HK-2 (cell line): Measurements from ENCODE around the gene PMM2.
"Not testable (repeated sequence)": the region's sequence is repeated elsewhere in the genome, so short reads cannot be mapped to it uniquely, and the experiment has no call there.

Experiments used
- DNase-seq: peaks from one replicate; pipeline ENCODE4 v3.0.0-alpha.2; 2018; ENCODE audit not compliant: unreplicated experiment

PMM2 gene

GRCh38 chr16:8797364-8798173 is at the start of gene PMM2, which contains the start of gene TMEM186:
Gene PMM2, plus strand, starts transcription at chr16:8797839. Its CDS starts 44 bp downstream, at chr16:8797883.
Gene TMEM186, minus strand, starts transcription at chr16:8797639. Its CDS starts 25 bp downstream, at chr16:8797614.
- peak; percentile 89 for DNase-seq

- not testable (repeated sequence) for DNase-seq
Measured at GRCh38 chr16:8748944-8749343, 48.7 kb upstream of the PMM2 start.

DNA sequence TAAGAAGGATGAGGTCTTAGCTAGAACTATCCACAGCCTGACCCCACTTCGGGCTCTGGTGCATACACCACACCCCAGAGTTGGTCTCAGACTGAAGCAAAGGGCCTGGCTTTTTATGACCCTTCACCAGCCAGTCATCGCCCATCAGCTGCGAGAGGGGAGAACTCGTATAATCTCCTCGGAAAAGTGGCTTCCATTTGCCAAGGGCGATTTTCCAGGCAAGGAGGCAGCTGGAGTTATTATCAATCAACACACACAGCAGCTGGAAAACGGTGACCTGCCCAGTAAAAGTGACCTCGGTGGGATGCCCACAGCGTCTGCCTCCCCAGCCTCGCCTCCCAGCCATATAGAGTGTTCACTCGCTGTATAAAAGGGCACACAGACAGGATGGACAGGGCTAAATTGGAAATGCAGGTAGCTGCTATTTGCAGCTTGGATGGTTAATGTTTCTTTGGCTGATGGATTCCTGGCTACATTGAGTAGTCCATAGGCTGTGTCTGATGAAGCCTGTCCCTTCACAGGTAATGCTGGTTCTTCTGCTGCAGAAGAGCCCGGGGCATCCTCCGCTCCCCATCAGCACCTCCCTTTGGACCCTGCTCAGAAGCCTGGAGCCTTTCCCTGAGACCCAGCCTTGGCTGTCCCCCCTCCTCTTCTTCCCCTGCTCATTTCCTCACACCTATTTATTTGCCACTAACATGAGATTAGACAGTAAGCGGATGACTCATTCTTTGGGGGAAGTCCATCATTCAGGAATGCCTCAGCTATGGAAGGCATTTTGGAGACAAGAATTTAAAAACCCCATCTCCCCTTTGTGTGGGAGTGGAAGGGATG is 45.9 kb upstream of the PMM2 start:
- DNase-seq, result peak; percentile 6

GRCh38 chr16:8752706-8753105 is 44.9 kb upstream of the PMM2 start:
- no peak for DNase-seq

DNA sequence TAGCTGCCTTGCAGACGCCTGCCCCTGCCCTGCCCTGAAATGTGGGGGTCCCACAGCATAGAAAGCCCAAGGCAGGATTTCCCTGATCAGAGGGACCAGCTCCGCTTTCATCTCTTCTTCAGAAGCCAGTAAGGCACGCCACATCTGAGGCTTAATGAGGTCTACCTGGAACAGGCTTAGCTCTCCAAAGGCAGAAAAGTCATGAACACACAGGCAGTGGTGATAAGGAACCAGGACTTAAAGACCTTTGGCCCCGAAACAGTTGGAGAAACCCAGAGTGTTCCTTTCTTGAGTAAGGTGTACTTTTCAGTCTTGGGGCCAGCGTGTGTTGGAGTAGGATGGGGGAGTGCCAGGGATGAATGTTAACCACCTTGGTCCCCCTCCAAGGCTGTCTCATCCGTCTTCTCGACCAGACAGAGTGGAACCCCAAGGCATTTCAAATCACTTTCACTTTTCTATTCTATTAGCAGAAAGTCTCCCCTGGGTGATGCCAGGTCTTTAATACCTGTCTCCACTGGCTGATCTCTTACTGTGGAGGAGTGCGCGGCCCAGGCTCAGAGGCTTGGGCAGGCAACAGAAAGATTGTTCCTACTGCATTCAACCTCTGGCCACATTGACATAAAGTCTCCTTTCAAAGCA is 44.1 kb upstream of the PMM2 start:
- DNase-seq, result no peak

GRCh38 chr16:8756755-8757154 is 40.9 kb upstream of the PMM2 start:
- DNase-seq, result no peak

DNA sequence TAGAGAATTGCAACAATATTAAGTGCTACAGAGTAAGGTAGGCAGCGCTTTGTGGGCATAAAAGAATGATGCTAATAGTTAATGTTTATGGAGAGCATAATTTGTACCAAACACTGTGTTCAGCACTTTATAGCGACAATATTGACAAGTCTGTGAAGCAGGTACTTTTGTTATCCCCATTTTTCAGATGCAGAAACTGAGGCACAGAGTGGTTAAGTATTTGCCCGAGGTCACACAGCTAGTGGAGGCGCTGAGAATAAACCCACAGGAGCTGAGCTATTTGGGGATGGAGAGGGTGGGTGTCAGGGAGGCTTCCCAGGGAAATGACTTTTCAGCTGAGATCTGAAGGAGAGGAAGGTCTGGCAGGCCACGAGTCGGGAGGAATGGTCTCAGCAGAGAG is 39.6 kb upstream of the PMM2 start:
- DNase-seq, result no peak

GRCh38 chr16:8760021-8760420 is 37.6 kb upstream of the PMM2 start:
- no peak for DNase-seq

DNA sequence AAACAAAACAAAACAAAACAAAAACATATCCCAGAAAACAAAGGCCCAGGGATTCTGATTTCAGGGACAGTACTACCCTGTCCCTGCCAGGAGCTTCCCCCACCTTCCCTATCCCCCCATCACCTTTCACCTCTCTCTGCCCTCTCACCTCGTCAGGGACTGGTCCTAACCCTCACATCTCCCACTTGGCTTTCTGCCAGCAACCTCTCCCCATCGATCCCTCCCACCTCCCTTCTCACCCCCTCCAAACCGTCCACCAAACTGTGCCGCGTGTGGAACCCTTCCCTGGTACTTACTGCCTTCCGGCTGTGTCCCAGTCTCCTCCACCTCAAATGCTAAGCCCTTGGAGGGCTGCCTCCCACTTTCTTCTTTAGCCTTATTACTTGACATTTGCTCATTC is 36.6 kb upstream of the PMM2 start:
- DNase-seq, result no peak

GRCh38 chr16:8762254-8762653 is 35.4 kb upstream of the PMM2 start:
- no peak for DNase-seq

GRCh38 chr16:8763083-8763482 is 34.6 kb upstream of the PMM2 start:
- no peak for DNase-seq

DNA sequence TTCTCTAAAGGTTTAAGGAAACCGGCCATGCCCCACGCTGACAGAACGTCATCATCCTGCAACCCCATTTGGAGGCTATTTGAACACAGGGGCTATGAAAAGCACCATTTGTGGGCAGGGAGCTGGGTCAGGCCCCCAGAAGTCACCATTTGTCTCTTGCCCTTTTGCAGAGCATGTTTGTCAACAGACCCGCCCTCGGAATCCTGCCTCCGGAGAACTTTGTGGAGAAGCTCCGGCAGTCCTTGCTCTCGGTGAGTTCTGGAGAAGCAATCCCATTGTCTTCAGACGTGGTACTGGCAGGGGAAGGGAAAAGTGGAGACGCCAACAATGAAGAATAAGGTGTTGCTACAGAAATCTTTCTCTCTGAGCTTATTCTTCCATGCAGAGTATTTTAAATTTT is 33.7 kb upstream of the PMM2 start:
- no peak for DNase-seq

DNA sequence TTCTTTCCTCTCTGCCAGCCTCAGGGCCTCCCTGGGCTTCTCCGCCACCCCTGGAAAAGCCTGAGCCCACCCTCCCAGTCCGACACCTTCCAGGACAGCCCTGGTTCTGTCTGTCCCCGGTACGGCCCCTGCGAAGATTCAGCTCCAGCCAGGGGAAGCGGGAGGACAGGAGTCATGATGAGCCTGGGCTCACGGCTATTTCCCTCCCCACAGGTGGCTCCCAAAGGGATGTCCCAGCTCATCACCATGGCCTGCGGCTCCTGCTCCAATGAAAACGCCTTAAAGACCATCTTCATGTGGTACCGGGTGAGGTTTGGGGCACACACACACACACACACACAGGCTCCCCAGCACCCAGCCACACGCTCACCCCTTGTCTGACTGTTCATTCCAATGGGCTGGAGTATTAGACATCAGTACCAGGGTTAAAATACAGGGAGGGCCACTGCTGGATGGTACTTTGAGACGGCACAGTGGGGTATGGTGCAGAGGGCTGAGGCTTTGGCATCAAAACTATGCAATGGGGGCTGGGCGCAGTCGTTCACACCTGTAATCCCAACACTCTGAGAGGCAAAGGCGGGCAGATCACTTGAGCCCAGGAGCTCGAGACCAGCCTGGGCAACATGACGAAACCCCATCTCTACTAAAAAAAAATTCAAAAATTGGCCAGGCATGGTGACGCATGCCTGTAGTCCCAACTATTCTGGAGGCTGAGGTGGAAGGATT is 33.0 kb upstream of the PMM2 start:
- DNase-seq, result no peak

DNA sequence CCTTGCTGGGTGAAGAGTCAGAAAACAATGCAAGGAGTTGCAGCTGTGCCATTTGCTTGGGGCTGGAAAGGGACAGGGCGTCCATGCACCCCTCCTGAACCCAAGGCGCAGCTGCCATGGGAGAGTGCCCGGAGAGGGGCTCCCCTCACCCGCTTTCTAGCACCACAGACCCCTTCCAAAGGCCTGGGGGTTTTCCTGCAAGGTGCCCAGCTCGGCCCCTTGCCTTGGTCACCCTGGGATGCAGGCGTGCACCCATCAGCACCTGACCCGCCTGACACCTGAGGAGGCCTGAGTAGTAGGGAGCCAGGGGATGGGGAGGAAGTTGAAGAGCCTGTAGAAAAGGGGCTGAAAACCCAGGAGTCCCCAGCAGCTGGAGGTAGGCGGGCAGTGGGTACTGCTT is 30.5 kb upstream of the PMM2 start:
- DNase-seq, result no peak

DNA sequence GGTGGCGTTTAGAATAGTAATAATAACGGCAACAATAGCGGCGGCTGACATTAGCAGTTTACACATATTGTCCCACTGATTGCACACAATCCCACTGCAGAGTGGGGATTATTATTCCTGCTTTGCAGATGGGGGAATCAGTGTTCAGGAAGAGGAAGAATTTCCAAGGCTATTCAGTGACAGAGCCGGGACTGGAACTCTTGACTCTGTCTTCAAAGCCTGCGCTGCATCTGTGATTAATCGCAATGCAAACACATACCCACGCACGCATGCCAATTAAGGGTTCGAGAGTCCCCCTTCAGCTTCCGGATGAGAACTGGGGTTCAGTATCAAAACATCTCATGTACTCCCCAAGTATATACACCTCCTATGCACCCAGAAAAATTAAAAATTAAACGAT is 29.4 kb upstream of the PMM2 start:
- no peak for DNase-seq

- DNase-seq, result no peak
Measured at GRCh38 chr16:8768692-8769091, 28.9 kb upstream of the PMM2 start.

GRCh38 chr16:8773537-8773936 is 24.1 kb upstream of the PMM2 start:
- DNase-seq, result no peak

DNA sequence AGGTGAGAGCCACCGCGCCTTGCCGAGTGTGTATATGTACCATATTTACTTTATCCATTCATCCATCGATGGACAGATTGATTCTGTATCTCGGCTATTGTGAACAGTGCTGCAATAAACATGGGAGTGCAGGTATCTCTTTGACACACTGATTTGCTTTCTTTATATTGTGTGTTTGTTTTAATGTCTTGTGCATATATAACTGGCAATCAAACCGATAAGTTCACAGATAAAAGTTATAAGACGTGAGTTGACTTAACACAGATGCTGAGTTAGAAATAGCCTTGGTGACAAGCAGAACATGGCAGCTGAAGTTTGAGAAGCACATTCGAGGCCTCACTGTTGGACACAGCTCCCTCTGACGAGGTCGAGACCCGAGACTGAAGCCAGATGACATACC is 23.4 kb upstream of the PMM2 start:
- no peak for DNase-seq

DNA sequence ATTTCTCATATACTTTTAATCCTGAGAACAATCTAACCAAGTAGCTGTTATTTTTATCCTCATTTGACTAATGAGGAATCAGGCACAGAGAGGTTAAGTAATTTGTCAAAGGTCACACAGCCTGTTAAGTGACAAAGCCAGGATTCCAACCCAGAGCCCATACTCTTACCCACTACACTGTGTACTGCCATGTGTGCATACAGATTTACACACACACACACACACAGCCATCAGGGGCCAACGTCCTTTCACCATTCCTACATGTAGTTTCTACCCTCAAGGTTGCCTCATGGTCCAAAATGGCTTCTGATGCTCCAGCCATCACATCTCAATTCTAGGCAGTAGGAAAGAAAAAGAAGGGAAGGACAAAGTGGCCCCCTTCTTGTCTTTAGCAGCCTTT is 22.3 kb upstream of the PMM2 start:
- no peak for DNase-seq

DNA sequence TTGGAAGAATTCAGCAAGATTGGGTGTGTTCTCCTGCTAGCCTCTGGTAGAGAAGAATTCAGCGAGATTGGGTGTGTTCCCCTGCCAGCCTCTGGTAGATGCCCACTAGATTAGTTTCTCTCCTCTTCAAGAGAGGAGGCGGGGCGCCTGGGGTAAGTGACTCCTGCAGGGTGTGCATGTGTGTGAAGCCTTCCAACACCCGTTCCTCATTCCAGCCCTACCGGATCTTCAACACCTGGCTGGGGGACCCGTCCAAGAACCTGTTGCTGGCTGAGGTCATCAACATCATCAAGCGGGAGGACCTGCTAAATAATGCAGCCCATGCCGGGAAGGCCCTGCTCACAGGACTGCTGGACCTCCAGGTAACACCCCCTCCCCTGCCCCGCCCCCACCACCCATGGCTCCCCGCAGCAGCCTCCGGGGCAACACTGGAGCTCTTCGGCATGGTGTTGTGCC is 21.5 kb upstream of the PMM2 start:
- DNase-seq, result no peak

GRCh38 chr16:8777217-8777616 is 20.4 kb upstream of the PMM2 start:
- DNase-seq, result no peak

DNA sequence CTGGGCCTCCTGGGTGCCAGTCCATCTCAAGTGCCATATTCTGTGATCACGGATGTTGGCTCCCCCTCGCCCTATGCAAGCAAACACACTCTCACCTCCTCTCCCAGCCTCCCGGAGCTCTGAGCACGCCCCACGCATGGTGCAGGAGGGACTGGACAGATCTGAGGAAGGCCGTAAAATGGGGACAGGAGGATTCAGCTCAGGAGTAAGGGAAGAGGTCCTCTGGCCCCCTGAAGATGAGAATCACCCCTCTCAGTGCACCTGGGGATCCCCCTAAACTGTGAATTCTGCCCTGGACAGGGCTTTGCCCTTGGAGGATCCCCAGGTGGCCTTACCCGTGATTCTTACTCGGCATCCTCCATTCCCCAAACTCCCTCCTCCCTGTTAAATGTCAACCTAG is 15.8 kb upstream of the PMM2 start:
- DNase-seq, result no peak
